Thyroid gland (tissue), 4 donors: ENCODE results near the gene KLHL18. TPM values are rescaled to one million over a fixed set of nuclear protein-coding genes. Genes with fewer than 3 reads are reported as not detected.
"Not testable (repeated sequence)": the region's sequence is repeated elsewhere in the genome, so short reads cannot be mapped to it uniquely, and the experiment has no call there.

Source experiments
- DNase-seq, 2 donors: peaks; one replicate each; pipeline ENCODE4 v3.0.0-alpha.2; 2019
- H3K27ac ChIP-seq, 3 donors: fragments of 200-600 bp; sonication (generic); 1 replicate in 2 of 3; 2 replicates in 1 of 3; pipeline ENCODE4 v1.5.1; 2016 to 2019; ENCODE audit warnings: mild to moderate bottlenecking in 1 of 3, moderate library complexity in 1 of 3
- H3K27me3 ChIP-seq: fragments of 200-600 bp; sonication (generic); one replicate; pipeline ENCODE4 v1.5.1; 2019
- H3K36me3 ChIP-seq, 2 donors: fragments of 200-600 bp; sonication (generic); one replicate each; pipeline ENCODE4 v1.5.1; 2016 to 2019
- H3K4me1 ChIP-seq, 2 donors: fragments of 200-600 bp; sonication (generic); one replicate each; pipeline ENCODE4 v1.5.1; 2017 to 2019
- H3K4me3 ChIP-seq, 3 donors: fragments of 200-600 bp; sonication (generic); replicated peaks in 1 of 3; 1 replicate in 2 of 3; 2 replicates in 1 of 3; pipeline ENCODE4 v1.5.1; 2016; ENCODE audit warnings: mild to moderate bottlenecking in 1 of 3
- H3K9me3 ChIP-seq: fragments of 200-600 bp; sonication (generic); one replicate; pipeline ENCODE4 v1.5.1; 2017
- POLR2A ChIP-seq, 2 donors: fragments of 450-650 bp; IDR thresholded peaks; one replicate each; pipeline ENCODE4 v1.6.1; 2017; ENCODE audit warnings: antibody characterized with exemption in 2 of 2, mild to moderate bottlenecking in 2 of 2, moderate library complexity in 1 of 2
- whole genome bisulfite sequencing, 2 donors: methylation state at CpG; one replicate each; pipeline ENCODE4 v1.1.5; 2017; 5-methylcytosine and 5-hydroxymethylcytosine counted together
- intact Hi-C: fragments of 100-400 bp; cut with DNase I; formaldehyde crosslinking; loops from one replicate; pipeline ENCODE4 v1.15.1; 2023
- total RNA-seq, 4 donors: library from RNA; depleted of rRNA; stranded (reverse); fragments of >200 nt; gene quantifications; one replicate each; pipeline ENCODE4 v1.2.3, GENCODE V29; 2016
- TF ChIP-seq, protein P1 (sequence below), 6 experiments: fragments of 200-600 bp in 3 of 6; fragments of 450-650 bp in 3 of 6; sonication (generic) in 3 of 6; IDR thresholded peaks; one replicate each; pipeline ENCODE4 v1.5.1; 2016 to 2019; ENCODE audit warnings: antibody characterized with exemption in 6 of 6, mild to moderate bottlenecking in 2 of 6, inconsistent platforms in 1 of 6, moderate library complexity in 1 of 6

Gene KLHL18
- total RNA-seq, 4 donors from 2014 or later: 25.2 to 38.7 (median 30.6) TPM

GRCh38 chr3:47251689-47252088, 31.1 kb upstream of the KLHL18 start:
- DNase-seq: no peak
- Histone ChIP-seq H3K4me3 (no peak overlapping the region), H3K36me3 (no peaks in the 10 kb centered on the region), H3K9me3 (no peaks in the 10 kb centered on the region), H3K4me1 (peaks cover 0 to 16% of the 10 kb centered on the region in 2 donors), H3K27me3 (no peaks in the 10 kb centered on the region), H3K27ac (peak overlapping the region in 1 of 3 donors; percentile 22)
- WGBS, 2 donors: 58 to 63% methylated on average over 4 to 5 of the region's 5 CpGs
- intact Hi-C loops: no loop called here
- TF ChIP-seq POLR2A (IDR thresholded peaks at IDR 0.05): no peak
- TF ChIP-seq, protein P1, sequence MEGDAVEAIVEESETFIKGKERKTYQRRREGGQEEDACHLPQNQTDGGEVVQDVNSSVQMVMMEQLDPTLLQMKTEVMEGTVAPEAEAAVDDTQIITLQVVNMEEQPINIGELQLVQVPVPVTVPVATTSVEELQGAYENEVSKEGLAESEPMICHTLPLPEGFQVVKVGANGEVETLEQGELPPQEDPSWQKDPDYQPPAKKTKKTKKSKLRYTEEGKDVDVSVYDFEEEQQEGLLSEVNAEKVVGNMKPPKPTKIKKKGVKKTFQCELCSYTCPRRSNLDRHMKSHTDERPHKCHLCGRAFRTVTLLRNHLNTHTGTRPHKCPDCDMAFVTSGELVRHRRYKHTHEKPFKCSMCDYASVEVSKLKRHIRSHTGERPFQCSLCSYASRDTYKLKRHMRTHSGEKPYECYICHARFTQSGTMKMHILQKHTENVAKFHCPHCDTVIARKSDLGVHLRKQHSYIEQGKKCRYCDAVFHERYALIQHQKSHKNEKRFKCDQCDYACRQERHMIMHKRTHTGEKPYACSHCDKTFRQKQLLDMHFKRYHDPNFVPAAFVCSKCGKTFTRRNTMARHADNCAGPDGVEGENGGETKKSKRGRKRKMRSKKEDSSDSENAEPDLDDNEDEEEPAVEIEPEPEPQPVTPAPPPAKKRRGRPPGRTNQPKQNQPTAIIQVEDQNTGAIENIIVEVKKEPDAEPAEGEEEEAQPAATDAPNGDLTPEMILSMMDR (IDR thresholded peaks at IDR 0.05): no peak

DNA sequence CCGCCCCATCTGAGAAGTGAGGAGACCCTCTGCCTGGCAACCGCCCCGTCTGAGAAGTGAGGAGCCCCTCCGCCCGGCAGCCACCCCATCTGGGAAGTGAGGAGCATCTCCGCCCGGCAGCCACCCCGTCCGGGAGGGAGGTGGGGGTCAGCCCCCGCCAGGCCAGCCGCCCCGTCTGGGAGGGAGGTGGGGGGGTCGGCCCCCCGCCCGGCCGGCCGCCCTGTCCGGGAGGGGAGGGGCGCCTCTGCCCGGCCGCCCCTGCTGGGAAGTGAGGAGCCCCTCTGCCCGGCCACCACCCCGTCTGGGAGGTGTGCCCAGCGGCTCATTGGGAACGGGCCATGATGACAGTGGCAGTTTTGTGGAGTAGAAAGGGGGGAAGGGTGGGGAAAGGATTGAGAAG, 26.4 kb upstream of the KLHL18 start:
- not testable (repeated sequence) for DNase-seq

DNA sequence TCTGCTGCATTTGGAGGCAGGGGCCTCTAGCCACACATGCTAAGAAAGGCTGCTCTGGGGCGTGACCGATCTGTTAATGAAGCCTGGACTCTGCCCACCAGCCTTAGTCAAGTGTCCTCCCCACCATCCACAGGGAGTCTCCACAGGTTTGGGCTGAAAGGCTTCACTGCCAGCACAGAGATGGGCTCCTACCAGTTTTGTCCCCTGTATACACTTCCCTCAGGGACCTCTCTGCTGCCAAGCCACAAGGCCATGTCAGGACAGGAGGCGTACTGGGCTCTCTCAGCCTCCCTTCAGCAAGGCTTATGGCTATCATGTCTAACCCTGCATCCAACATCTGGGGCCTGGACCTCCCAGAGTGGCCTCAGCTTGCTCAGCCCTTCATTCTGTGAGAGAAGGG, 23.6 kb upstream of the KLHL18 start:
- no peaks in the 10 kb centered on the region for H3K27me3 ChIP-seq
- no peaks in the 10 kb centered on the region for H3K9me3 ChIP-seq
- intact Hi-C loops: no loop called here
- no peaks in the 10 kb centered on the region for H3K36me3 ChIP-seq
- TF ChIP-seq, protein P1 (IDR thresholded peaks at IDR 0.05): no peak
- no peak for TF ChIP-seq POLR2A (IDR thresholded peaks at IDR 0.05)
- H3K27ac ChIP-seq: peak overlapping the region in 2 of 3 donors; percentile 31 to 82
- DNase-seq: no peak
- 100% methylated on average over 1 to 3 of the region's 3 CpGs for WGBS, 2 donors
- no peak overlapping the region for H3K4me3 ChIP-seq
- H3K4me1 ChIP-seq: peaks cover 16 to 35% of the 10 kb centered on the region in 2 donors

More for the DNA sequence above, 26.4 kb upstream of the KLHL18 start:
- peaks cover 16 to 40% of the 10 kb centered on the region in 2 donors for H3K4me1 ChIP-seq
- H3K36me3 ChIP-seq, H3K27me3 ChIP-seq, intact Hi-C loops, H3K4me3 ChIP-seq, H3K27ac ChIP-seq, H3K9me3 ChIP-seq: not testable (repeated sequence)
- WGBS, 2 donors: 42 to 64% methylated on average over 4 to 7 of the region's 25 CpGs

DNA sequence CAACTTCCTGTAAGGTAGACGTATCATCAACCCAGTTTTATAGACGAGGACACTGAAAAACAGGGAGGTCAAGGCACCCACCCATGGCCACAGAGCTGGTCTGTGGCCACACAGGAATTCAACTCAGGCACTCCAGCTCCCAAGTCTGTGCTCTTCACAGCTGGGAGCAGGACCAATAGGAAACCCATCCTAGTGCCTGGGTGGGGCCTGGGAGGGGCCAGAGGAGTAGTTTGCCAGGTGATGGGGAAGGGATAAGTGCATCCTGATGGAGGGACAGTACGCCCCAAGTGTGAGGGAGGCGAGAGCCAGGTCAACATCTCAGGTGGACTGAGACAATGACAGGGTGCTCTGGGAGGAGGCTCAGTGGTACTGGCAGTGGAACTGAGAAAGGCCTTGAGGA, 22.1 kb upstream of the KLHL18 start:
- no peak for DNase-seq
- no peaks in the 10 kb centered on the region for H3K27me3 ChIP-seq
- WGBS, 2 donors: 88 to 89% methylated on average over 4 of the region's 4 CpGs

DNA sequence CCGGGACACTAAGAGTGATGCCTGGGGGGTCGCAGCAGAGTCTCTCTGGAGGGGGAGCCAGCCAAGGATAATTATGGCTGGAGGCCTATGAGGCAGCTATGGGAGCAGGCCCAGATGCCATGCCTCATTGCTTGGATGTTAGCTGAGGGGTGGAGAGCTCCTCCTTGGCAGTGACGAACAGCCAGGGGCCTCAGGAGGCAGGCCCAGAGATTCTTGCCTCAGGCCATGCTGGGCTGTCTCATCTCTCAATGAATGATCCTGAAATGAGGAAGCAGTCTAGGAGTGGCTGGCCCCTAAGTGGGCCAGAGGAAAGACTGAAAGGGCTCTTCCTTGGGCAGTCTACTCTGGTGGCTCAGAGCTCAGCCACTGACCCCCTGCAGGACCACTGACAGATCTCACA, 21.4 kb upstream of the KLHL18 start:
- intact Hi-C loops: no loop called here
- Histone ChIP-seq H3K4me1 (peaks cover 16 to 35% of the 10 kb centered on the region in 2 donors), H3K27ac (no peak overlapping the region), H3K9me3 (no peaks in the 10 kb centered on the region), H3K27me3 (no peaks in the 10 kb centered on the region), H3K4me3 (no peak overlapping the region), H3K36me3 (no peaks in the 10 kb centered on the region)
- no peak for DNase-seq
- WGBS, 2 donors: 85 to 87% methylated on average over 2 to 3 of the region's 3 CpGs
- TF ChIP-seq POLR2A (IDR thresholded peaks at IDR 0.05): no peak
- TF ChIP-seq, protein P1 (IDR thresholded peaks at IDR 0.05): no peak

More for the DNA sequence above, 22.1 kb upstream of the KLHL18 start:
- H3K9me3 ChIP-seq: no peaks in the 10 kb centered on the region
- peaks cover 16 to 35% of the 10 kb centered on the region in 2 donors for H3K4me1 ChIP-seq
- H3K36me3 ChIP-seq: no peaks in the 10 kb centered on the region
- TF ChIP-seq, protein P1 (IDR thresholded peaks at IDR 0.05): no peak
- no peak for TF ChIP-seq POLR2A (IDR thresholded peaks at IDR 0.05)
- intact Hi-C loops: no loop called here
- H3K27ac ChIP-seq: peak overlapping the region in 1 of 3 donors; percentile 58
- H3K4me3 ChIP-seq: no peak overlapping the region

- WGBS, 2 donors: 100% methylated on average over 1 of the region's 1 CpG
- no peaks in the 10 kb centered on the region for H3K36me3 ChIP-seq
- TF ChIP-seq, protein P1 (IDR thresholded peaks at IDR 0.05): no peak
- TF ChIP-seq POLR2A (IDR thresholded peaks at IDR 0.05): no peak
Observed at GRCh38 chr3:47265008-47265407, 17.7 kb upstream of the KLHL18 start.

More at GRCh38 chr3:47265008-47265407, 17.7 kb upstream of the KLHL18 start:
- Histone ChIP-seq H3K4me3 (no peak overlapping the region), H3K9me3 (no peaks in the 10 kb centered on the region), H3K4me1 (peaks cover 0 to 12% of the 10 kb centered on the region in 2 donors), H3K27me3 (no peaks in the 10 kb centered on the region), H3K27ac (no peak overlapping the region)
- DNase-seq: no peak
- intact Hi-C loops: no loop called here
